Liver (tissue), 9 donors: ENCODE data around the gene LRP5. TPM values are rescaled to one million over a fixed set of nuclear protein-coding genes. Genes with fewer than 3 reads are reported as not detected.

Experiments used
- DNase-seq: peaks from one replicate; pipeline ENCODE4 v3.0.0-alpha.2; 2017; ENCODE audit warnings: low spot score
- H3K27ac ChIP-seq, 2 donors: one replicate each; pipeline ENCODE4 v1.7.0; 2013; ENCODE audit warnings: inconsistent platforms in 2 of 2, low read length in 2 of 2, control low read depth in 1 of 2, low read depth in 1 of 2, mild to moderate bottlenecking in 1 of 2
- H3K27me3 ChIP-seq, 4 donors: one replicate each; pipeline versions ENCODE4 v1.6.1 to v1.7.0; 2013; ENCODE audit warnings: low read length in 3 of 4, inconsistent platforms in 1 of 4, mild to moderate bottlenecking in 1 of 4, moderate library complexity in 1 of 4; ENCODE audit not compliant: control insufficient read depth in 4 of 4, insufficient read depth in 4 of 4
- H3K36me3 ChIP-seq, 4 donors: one replicate each; pipeline versions ENCODE4 v1.6.1 to v1.7.0; 2013; ENCODE audit warnings: low read length in 3 of 4, mild to moderate bottlenecking in 3 of 4, low read depth in 1 of 4, moderate library complexity in 1 of 4; ENCODE audit not compliant: control insufficient read depth in 4 of 4, insufficient read depth in 3 of 4
- H3K4me1 ChIP-seq, 4 donors: one replicate each; pipeline versions ENCODE4 v1.6.1 to v1.7.0; 2013; ENCODE audit warnings: low read length in 3 of 4, mild to moderate bottlenecking in 3 of 4, moderate library complexity in 1 of 4; ENCODE audit not compliant: control insufficient read depth in 4 of 4, insufficient read depth in 4 of 4
- H3K4me3 ChIP-seq, 3 donors: one replicate each; pipeline versions ENCODE4 v1.6.1 to v1.7.0; 2013; ENCODE audit warnings: low read length in 3 of 3, control low read depth in 1 of 3, low read depth in 1 of 3, mild to moderate bottlenecking in 1 of 3
- H3K9ac ChIP-seq, 2 donors: one replicate each; pipeline ENCODE4 v1.7.0; 2013; ENCODE audit warnings: low read length in 2 of 2, mild to moderate bottlenecking in 2 of 2, moderate library complexity in 2 of 2, control low read depth in 1 of 2, low read depth in 1 of 2
- H3K9me3 ChIP-seq, 4 donors: one replicate each; pipeline versions ENCODE4 v1.6.1 to v1.7.0; 2013; ENCODE audit warnings: low read length in 3 of 4; ENCODE audit not compliant: control insufficient read depth in 4 of 4
- ATF3 ChIP-seq: IDR thresholded peaks from 2 replicates; pipeline ENCODE4 v1.6.1; 2016; ENCODE audit warnings: antibody characterized with exemption
- CTCF ChIP-seq: fragments of 150-350 bp; IDR thresholded peaks from 2 replicates; pipeline ENCODE4 v1.5.1; 2017; ENCODE audit warnings: improper control_type of control experiment, low read depth, low read length; ENCODE audit not compliant: missing input control
- EGR1 ChIP-seq, 2 donors: IDR thresholded peaks; 2 replicates each; pipeline ENCODE4 v1.6.1; 2016 to 2018; ENCODE audit warnings: antibody characterized with exemption in 2 of 2, low read depth in 2 of 2
- FOXA1 ChIP-seq: IDR thresholded peaks from 2 replicates; pipeline ENCODE4 v1.6.1; 2016; ENCODE audit warnings: antibody characterized with exemption
- FOXA2 ChIP-seq: IDR thresholded peaks from 2 replicates; pipeline ENCODE4 v1.6.1; 2016; ENCODE audit warnings: antibody characterized with exemption
- GABPA ChIP-seq, 2 donors: IDR thresholded peaks in 1 of 2; conservative IDR thresholded peaks in 1 of 2; 2 replicates each; pipeline ENCODE4 v1.6.1; 2016; ENCODE audit warnings: antibody characterized with exemption in 2 of 2, mild to moderate bottlenecking in 1 of 2, moderate library complexity in 1 of 2
- HNF4A ChIP-seq, 2 donors: conservative IDR thresholded peaks; 2 replicates each; pipeline ENCODE4 v1.6.1; 2016; ENCODE audit warnings: antibody characterized with exemption in 2 of 2, mild to moderate bottlenecking in 2 of 2
- HNF4G ChIP-seq: IDR thresholded peaks from 2 replicates; pipeline ENCODE4 v1.6.1; 2016; ENCODE audit warnings: antibody characterized with exemption
- JUND ChIP-seq, 2 donors: IDR thresholded peaks; 2 replicates each; pipeline ENCODE4 v1.6.1; 2016; ENCODE audit warnings: antibody characterized with exemption in 2 of 2
- MAX ChIP-seq: IDR thresholded peaks from 2 replicates; pipeline ENCODE4 v1.6.1; 2016; ENCODE audit warnings: antibody characterized with exemption
- NR2F2 ChIP-seq: IDR thresholded peaks from 2 replicates; pipeline ENCODE4 v1.6.1; 2016; ENCODE audit warnings: antibody characterized with exemption
- RAD21 ChIP-seq, 2 donors: IDR thresholded peaks; 2 replicates each; pipeline ENCODE4 v1.6.1; 2016; ENCODE audit warnings: antibody characterized with exemption in 2 of 2, mild to moderate bottlenecking in 2 of 2
- REST ChIP-seq: IDR thresholded peaks from 2 replicates; pipeline ENCODE4 v1.6.1; 2016; ENCODE audit warnings: antibody characterized with exemption, mild to moderate bottlenecking
- RXRA ChIP-seq, 2 donors: IDR thresholded peaks; 2 replicates each; pipeline ENCODE4 v1.6.1; 2017 to 2018; ENCODE audit warnings: antibody characterized with exemption in 2 of 2, mild to moderate bottlenecking in 1 of 2
- SP1 ChIP-seq: IDR thresholded peaks from 2 replicates; pipeline ENCODE4 v1.6.1; 2018; ENCODE audit warnings: antibody characterized with exemption, mild to moderate bottlenecking
- TAF1 ChIP-seq: conservative IDR thresholded peaks from 2 replicates; pipeline ENCODE4 v1.6.1; 2016; ENCODE audit warnings: antibody characterized with exemption, mild to moderate bottlenecking
- YY1 ChIP-seq: IDR thresholded peaks from 2 replicates; pipeline ENCODE4 v1.6.1; 2016; ENCODE audit warnings: antibody characterized with exemption, mild to moderate bottlenecking
- ZBTB33 ChIP-seq: IDR thresholded peaks from 2 replicates; pipeline ENCODE4 v1.6.1; 2016; ENCODE audit warnings: antibody characterized with exemption
- WGBS: extraction: QIAGEN DNeasy Blood & Tissue Kit; methylation state at CpG from one replicate; pipeline ENCODE4 v1.1.7; 2013; 5-methylcytosine and 5-hydroxymethylcytosine counted together
- polyA plus RNA-seq, 2 donors: library from polyadenylated mRNA; stranded (reverse) in 1 of 2; unstranded in 1 of 2; fragments of 200-250 nt in 1 of 2; fragments of >200 nt in 1 of 2; fragmentation: Nextera tagmentation in 1 of 2; extraction: Ambion mirVana in 1 of 2; gene quantifications; one replicate each; pipeline versions ENCODE4 v1.2.1 to v1.2.3, GENCODE V29; 2013 to 2015
- total RNA-seq, 2 donors: library from RNA; depleted of rRNA; stranded (reverse); fragments of >200 nt; gene quantifications; one replicate each; pipeline ENCODE4 v1.2.3, GENCODE V29; 2014
- donor health status: healthy.
- donor health status: healthy.
- donor health status: healthy.
- donor health status: healthy.
- donor health status: healthy.

The LRP5 gene
- 10 to 100 TPM; 53.8 to 99.3 TPM for total RNA-seq
- polyA plus RNA-seq: 10 to 100 TPM; 48.9 to 88.8 TPM

GRCh38 chr11:68312117-68312779, at the start of gene LRP5:
Gene LRP5, plus strand, starts transcription at chr11:68312591. Its CDS starts 124 bp downstream, at chr11:68312715.
- H3K27me3 ChIP-seq: no peaks in the 10 kb centered on the region
- H3K36me3 ChIP-seq: no peaks in the 10 kb centered on the region
- TF ChIP-seq MAX (no peak), ZBTB33 (no peak), TAF1 (no peak), YY1 (no peak), ATF3 (no peak), NR2F2 (no peak), EGR1 (IDR thresholded peaks at IDR 0.05; ENCODE audit: low read depth in 2 of 2) (no peak), RAD21 (IDR thresholded peaks at IDR 0.05) (no peak), JUND (IDR thresholded peaks at IDR 0.05) (no peak), REST (no peak), GABPA (IDR thresholded peaks at IDR 0.05 in 1 of 2, conservative IDR thresholded peaks at IDR 0.05 in 1 of 2) (no peak), SP1 (no peak), FOXA2 (no peak), CTCF (no peak), RXRA (IDR thresholded peaks at IDR 0.05) (no peak), HNF4A (conservative IDR thresholded peaks at IDR 0.05) (no peak), FOXA1 (no peak), HNF4G (no peak)
- no peaks in the 10 kb centered on the region for H3K9me3 ChIP-seq
- H3K4me3 ChIP-seq: peak within 1 kb of the TSS; percentile 45 to 87 (median 87)
- DNase-seq: no peak
- H3K27ac ChIP-seq: peak within 1 kb of the TSS; percentile 92 to 95
- 5% methylated on average over 82 of the region's 85 CpGs for WGBS
- H3K9ac ChIP-seq: peak within 1 kb of the TSS; percentile 80 to 92
- peaks cover 13 to 31% (median 21%) of the 10 kb centered on the region in 4 donors for H3K4me1 ChIP-seq
